Testis (tissue), 2 donors: ENCODE measurements around the gene DPH6.

ENCODE experiments used
- CTCF ChIP-seq, 3 experiments: fragments of 450-650 bp in 2 of 3; fragments of 200-600 bp in 1 of 3; sonication (generic) in 1 of 3; IDR thresholded peaks; one replicate each; pipeline ENCODE4 v1.5.1; 2016 to 2019; ENCODE audit warnings: antibody characterized with exemption in 3 of 3, mild to moderate bottlenecking in 2 of 3, moderate library complexity in 1 of 3
- POLR2A ChIP-seq: fragments of 450-650 bp; IDR thresholded peaks from one replicate; pipeline ENCODE4 v1.6.1; 2017; ENCODE audit warnings: antibody characterized with exemption, mild to moderate bottlenecking, moderate library complexity

- TF ChIP-seq CTCF (IDR thresholded peaks at IDR 0.05) (no peak), POLR2A (no peak)
Measured at GRCh38 chr15:35548435-35548834, 2.5 kb upstream of the DPH6 start.
